GM19023 (cell line): ENCODE results near the gene XCL1.
"Not testable (repeated sequence)": the region's sequence is repeated elsewhere in the genome, so short reads cannot be mapped to it uniquely, and the experiment has no call there.

ENCODE experiments used
- ATAC-seq: cut with Tn5 transposase; IDR thresholded peaks from one replicate; pipeline ENCODE4 v1.9.1; 2021; ENCODE audit warnings: mild to moderate bottlenecking, moderate library complexity; ENCODE audit not compliant: unreplicated experiment

XCL1 gene

GRCh38 chr1:168576245-168576688 is at the start of gene XCL1:
XCL1 (plus strand) TSS chr1:168576605; CDS start chr1:168576638, 33 bp downstream.
- not testable (repeated sequence) for ATAC-seq

- no peak for ATAC-seq
Observed at GRCh38 chr1:168529518-168529917, 46.9 kb upstream of the XCL1 start.

GRCh38 chr1:168531615-168532345 is 44.6 kb upstream of the XCL1 start:
- ATAC-seq = no peak

GRCh38 chr1:168535536-168535935 is 40.9 kb upstream of the XCL1 start:
- ATAC-seq = peak; percentile 63

GRCh38 chr1:168540798-168541197 is 35.6 kb upstream of the XCL1 start:
- ATAC-seq = not testable (repeated sequence)

GRCh38 chr1:168542978-168543377 is 33.4 kb upstream of the XCL1 start:
- not testable (repeated sequence) for ATAC-seq

GRCh38 chr1:168543840-168544498 is 32.4 kb upstream of the XCL1 start, which contains the start of gene XCL2:
XCL2 (minus strand) TSS chr1:168543997; CDS start chr1:168543964, 33 bp downstream.
- ATAC-seq = not testable (repeated sequence)

- ATAC-seq = not testable (repeated sequence)
Observed at GRCh38 chr1:168545678-168546552, 30.5 kb upstream of the XCL1 start.

GRCh38 chr1:168546553-168546895 is 29.9 kb upstream of the XCL1 start:
- ATAC-seq = not testable (repeated sequence)

GRCh38 chr1:168550971-168551370 is 25.4 kb upstream of the XCL1 start:
- ATAC-seq = no peak

GRCh38 chr1:168551688-168552087 is 24.7 kb upstream of the XCL1 start:
- no peak for ATAC-seq

- ATAC-seq = no peak
Observed at GRCh38 chr1:168552961-168553360, 23.4 kb upstream of the XCL1 start.

- ATAC-seq = peak; percentile 67
Observed at GRCh38 chr1:168553680-168554553, 22.5 kb upstream of the XCL1 start.

GRCh38 chr1:168554603-168555483 is 21.6 kb upstream of the XCL1 start:
- no peak for ATAC-seq

- ATAC-seq = no peak
Observed at GRCh38 chr1:168555508-168556046, 20.8 kb upstream of the XCL1 start.

GRCh38 chr1:168556647-168557046 is 19.8 kb upstream of the XCL1 start:
- ATAC-seq = no peak

GRCh38 chr1:168560370-168560769 is 16.0 kb upstream of the XCL1 start:
- no peak for ATAC-seq

GRCh38 chr1:168561989-168562388 is 14.4 kb upstream of the XCL1 start:
- no peak for ATAC-seq

GRCh38 chr1:168565825-168566224 is 10.6 kb upstream of the XCL1 start:
- ATAC-seq = no peak
